Measurements from ENCODE around the gene SLC9A9. TPM values are rescaled to one million over a fixed set of nuclear protein-coding genes. Genes with fewer than 3 reads are reported as not detected.

SLC9A9 gene
- total and polyA plus RNA-seq, 4 donors: 3.3 to 15.0 (median 6.1) TPM

DNA sequence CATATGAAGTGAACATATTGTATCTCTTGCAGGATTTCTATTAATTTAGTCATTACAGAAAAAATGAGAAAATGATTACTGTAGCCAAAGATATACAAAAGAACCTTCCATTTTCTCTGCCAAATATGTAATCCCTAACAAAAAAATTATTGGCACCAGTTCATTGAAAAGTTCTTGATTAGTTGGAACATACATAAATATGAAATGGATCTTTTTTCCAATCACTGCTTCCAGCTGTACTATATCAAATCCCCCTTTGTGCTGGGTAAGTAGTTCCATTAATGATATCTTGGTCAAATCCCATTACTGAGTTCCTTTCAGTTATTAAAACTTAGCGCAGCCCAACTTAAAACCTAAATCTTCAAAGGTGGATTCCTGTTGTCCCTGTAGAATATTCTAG is 263.8 kb downstream of the SLC9A9 start:
- no peaks in the 10 kb centered on the region for H3K27me3 ChIP-seq (ENCODE audit: control insufficient read depth in 4 of 4, insufficient read depth in 4 of 4, low read length in 3 of 4)
- H3K4me1 ChIP-seq (ENCODE audit: control insufficient read depth in 4 of 4, insufficient read depth in 4 of 4, low read length in 3 of 4): no peaks in the 10 kb centered on the region
- H3K4me3 ChIP-seq (ENCODE audit: low read depth in 1 of 3, low read length in 3 of 3): no peak overlapping the region
- WGBS: 100% methylated on average over 1 of the region's 1 CpG
- H3K9ac ChIP-seq (ENCODE audit: low read depth in 1 of 2, low read length in 2 of 2): no peak overlapping the region
- no peaks in the 10 kb centered on the region for H3K9me3 ChIP-seq (ENCODE audit: control insufficient read depth in 4 of 4, low read length in 3 of 4)
- TF ChIP-seq, protein P1, sequence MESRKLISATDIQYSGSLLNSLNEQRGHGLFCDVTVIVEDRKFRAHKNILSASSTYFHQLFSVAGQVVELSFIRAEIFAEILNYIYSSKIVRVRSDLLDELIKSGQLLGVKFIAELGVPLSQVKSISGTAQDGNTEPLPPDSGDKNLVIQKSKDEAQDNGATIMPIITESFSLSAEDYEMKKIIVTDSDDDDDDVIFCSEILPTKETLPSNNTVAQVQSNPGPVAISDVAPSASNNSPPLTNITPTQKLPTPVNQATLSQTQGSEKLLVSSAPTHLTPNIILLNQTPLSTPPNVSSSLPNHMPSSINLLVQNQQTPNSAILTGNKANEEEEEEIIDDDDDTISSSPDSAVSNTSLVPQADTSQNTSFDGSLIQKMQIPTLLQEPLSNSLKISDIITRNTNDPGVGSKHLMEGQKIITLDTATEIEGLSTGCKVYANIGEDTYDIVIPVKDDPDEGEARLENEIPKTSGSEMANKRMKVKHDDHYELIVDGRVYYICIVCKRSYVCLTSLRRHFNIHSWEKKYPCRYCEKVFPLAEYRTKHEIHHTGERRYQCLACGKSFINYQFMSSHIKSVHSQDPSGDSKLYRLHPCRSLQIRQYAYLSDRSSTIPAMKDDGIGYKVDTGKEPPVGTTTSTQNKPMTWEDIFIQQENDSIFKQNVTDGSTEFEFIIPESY (IDR thresholded peaks at IDR 0.05): no peak
- TF ChIP-seq, protein P2, sequence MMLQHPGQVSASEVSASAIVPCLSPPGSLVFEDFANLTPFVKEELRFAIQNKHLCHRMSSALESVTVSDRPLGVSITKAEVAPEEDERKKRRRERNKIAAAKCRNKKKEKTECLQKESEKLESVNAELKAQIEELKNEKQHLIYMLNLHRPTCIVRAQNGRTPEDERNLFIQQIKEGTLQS (IDR thresholded peaks at IDR 0.05): no peak
- no peak for TF ChIP-seq HNF4A (conservative IDR thresholded peaks at IDR 0.05)
- no peaks in the 10 kb centered on the region for H3K36me3 ChIP-seq (ENCODE audit: control insufficient read depth in 4 of 4, insufficient read depth in 3 of 4, low read depth in 1 of 4, low read length in 3 of 4)
- no peak overlapping the region for H3K27ac ChIP-seq (ENCODE audit: low read depth in 1 of 2, low read length in 2 of 2)
- DNase-seq (ENCODE audit: low spot score): no peak

DNA sequence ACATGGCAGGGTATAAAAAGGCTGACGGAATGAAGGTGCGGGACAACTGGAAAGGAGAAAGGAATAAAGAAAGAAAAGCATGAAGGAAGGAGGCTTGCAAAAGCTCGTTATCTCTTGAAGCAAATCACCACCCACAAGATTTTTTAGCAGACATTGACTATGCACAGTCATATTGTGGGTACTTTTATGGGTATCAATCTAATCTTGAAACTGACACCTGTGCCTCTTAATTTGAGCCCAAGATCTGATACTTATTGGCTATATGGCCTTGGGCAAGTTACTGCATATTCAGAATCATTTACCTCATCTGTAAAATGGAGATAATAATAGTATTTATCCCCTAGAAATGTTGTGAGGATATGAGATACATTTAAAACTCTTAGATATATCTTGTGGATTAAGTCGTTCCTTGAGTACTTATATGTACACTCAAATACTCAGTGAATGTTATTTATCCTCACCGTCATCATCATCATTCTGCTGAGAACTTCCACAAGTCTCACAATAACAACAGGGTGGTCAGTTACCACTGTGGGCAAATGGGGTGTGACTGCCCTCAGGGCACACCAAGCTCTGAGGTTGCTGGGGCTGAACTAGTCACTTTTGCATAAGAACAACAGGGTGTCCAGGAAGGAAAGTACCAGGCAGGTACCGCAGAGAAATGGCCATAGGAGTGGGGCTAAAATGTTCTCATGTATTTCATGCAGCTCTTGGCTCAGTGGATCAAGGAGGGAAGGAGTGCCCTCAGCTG is 266.1 kb downstream of the SLC9A9 start:
- Histone ChIP-seq H3K9ac (ENCODE audit: low read depth in 1 of 2, low read length in 2 of 2) (no peak overlapping the region), H3K27me3 (ENCODE audit: control insufficient read depth in 4 of 4, insufficient read depth in 4 of 4, low read length in 3 of 4) (no peaks in the 10 kb centered on the region)
- TF ChIP-seq RAD21 (IDR thresholded peaks at IDR 0.05) (no peak), HNF4A (conservative IDR thresholded peaks at IDR 0.05) (no peak), FOXA2 (IDR thresholded peaks at IDR 0.05) (no peak), FOXA1 (IDR thresholded peaks at IDR 0.05) (no peak), EGR1 (IDR thresholded peaks at IDR 0.05; ENCODE audit: low read depth in 2 of 2) (no peak), YY1 (IDR thresholded peaks at IDR 0.05) (no peak), SP1 (IDR thresholded peaks at IDR 0.05) (no peak), RXRA (IDR thresholded peaks at IDR 0.05) (no peak), HNF4G (IDR thresholded peaks at IDR 0.05) (no peak), JUND (IDR thresholded peaks at IDR 0.05) (no peak), GABPA (IDR thresholded peaks at IDR 0.05 in 1 of 2, conservative IDR thresholded peaks at IDR 0.05 in 1 of 2) (no peak), TAF1 (conservative IDR thresholded peaks at IDR 0.05) (no peak), NR2F2 (IDR thresholded peaks at IDR 0.05) (no peak)
- TF ChIP-seq, protein P2 (IDR thresholded peaks at IDR 0.05): no peak
- TF ChIP-seq, protein P3, sequence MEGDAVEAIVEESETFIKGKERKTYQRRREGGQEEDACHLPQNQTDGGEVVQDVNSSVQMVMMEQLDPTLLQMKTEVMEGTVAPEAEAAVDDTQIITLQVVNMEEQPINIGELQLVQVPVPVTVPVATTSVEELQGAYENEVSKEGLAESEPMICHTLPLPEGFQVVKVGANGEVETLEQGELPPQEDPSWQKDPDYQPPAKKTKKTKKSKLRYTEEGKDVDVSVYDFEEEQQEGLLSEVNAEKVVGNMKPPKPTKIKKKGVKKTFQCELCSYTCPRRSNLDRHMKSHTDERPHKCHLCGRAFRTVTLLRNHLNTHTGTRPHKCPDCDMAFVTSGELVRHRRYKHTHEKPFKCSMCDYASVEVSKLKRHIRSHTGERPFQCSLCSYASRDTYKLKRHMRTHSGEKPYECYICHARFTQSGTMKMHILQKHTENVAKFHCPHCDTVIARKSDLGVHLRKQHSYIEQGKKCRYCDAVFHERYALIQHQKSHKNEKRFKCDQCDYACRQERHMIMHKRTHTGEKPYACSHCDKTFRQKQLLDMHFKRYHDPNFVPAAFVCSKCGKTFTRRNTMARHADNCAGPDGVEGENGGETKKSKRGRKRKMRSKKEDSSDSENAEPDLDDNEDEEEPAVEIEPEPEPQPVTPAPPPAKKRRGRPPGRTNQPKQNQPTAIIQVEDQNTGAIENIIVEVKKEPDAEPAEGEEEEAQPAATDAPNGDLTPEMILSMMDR (IDR thresholded peaks at IDR 0.05; ENCODE audit: low read depth, low read length, missing input control): no peak
- TF ChIP-seq, protein P4, sequence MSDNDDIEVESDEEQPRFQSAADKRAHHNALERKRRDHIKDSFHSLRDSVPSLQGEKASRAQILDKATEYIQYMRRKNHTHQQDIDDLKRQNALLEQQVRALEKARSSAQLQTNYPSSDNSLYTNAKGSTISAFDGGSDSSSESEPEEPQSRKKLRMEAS (IDR thresholded peaks at IDR 0.05): no peak
- TF ChIP-seq, protein P1 (IDR thresholded peaks at IDR 0.05): no peak

More for the DNA sequence above, 266.1 kb downstream of the SLC9A9 start:
- DNase-seq (ENCODE audit: low spot score): no peak
- no peaks in the 10 kb centered on the region for H3K9me3 ChIP-seq (ENCODE audit: control insufficient read depth in 4 of 4, low read length in 3 of 4)
- H3K36me3 ChIP-seq (ENCODE audit: control insufficient read depth in 4 of 4, insufficient read depth in 3 of 4, low read depth in 1 of 4, low read length in 3 of 4): no peaks in the 10 kb centered on the region
- H3K27ac ChIP-seq (ENCODE audit: low read depth in 1 of 2, low read length in 2 of 2): no peak overlapping the region
- no peak overlapping the region for H3K4me3 ChIP-seq (ENCODE audit: low read depth in 1 of 3, low read length in 3 of 3)
- H3K4me1 ChIP-seq (ENCODE audit: control insufficient read depth in 4 of 4, insufficient read depth in 4 of 4, low read length in 3 of 4): no peaks in the 10 kb centered on the region
- 92% methylated on average over 6 of the region's 6 CpGs for WGBS
